ENCODE data around the gene GNAO1. TPM values are rescaled to one million over a fixed set of nuclear protein-coding genes. Genes with fewer than 3 reads are reported as not detected.

The GNAO1 gene
- total RNA-seq, 6 experiments from 2014 or later = 18.2 to 45.1 (median 21.5) TPM

- no peak for DNase-seq
- 32% methylated on average over 6 of the region's 6 CpGs for WGBS (ENCODE audit: insufficient coverage, low coverage, low lambda C conversion rate, missing lambda C conversion rate)
- peaks cover 0 to 19% (median 9%) of the 10 kb centered on the region in 4 donors for H3K4me1 ChIP-seq
- H3K4me3 ChIP-seq = no peak overlapping the region
- H3K27ac ChIP-seq = peak overlapping the region in 2 of 3 donors; percentile 37 to 50
- H3K27me3 ChIP-seq = no peaks in the 10 kb centered on the region
- no peaks in the 10 kb centered on the region for H3K9me3 ChIP-seq
- intact Hi-C loops (cut with DNase I) = no loop called here
- no peaks in the 10 kb centered on the region for H3K36me3 ChIP-seq
- peak; percentile 65 to 82 (median 76) for ATAC-seq
- TF ChIP-seq POLR2A (IDR thresholded peaks at IDR 0.05) = no peak
- TF ChIP-seq, protein P1, sequence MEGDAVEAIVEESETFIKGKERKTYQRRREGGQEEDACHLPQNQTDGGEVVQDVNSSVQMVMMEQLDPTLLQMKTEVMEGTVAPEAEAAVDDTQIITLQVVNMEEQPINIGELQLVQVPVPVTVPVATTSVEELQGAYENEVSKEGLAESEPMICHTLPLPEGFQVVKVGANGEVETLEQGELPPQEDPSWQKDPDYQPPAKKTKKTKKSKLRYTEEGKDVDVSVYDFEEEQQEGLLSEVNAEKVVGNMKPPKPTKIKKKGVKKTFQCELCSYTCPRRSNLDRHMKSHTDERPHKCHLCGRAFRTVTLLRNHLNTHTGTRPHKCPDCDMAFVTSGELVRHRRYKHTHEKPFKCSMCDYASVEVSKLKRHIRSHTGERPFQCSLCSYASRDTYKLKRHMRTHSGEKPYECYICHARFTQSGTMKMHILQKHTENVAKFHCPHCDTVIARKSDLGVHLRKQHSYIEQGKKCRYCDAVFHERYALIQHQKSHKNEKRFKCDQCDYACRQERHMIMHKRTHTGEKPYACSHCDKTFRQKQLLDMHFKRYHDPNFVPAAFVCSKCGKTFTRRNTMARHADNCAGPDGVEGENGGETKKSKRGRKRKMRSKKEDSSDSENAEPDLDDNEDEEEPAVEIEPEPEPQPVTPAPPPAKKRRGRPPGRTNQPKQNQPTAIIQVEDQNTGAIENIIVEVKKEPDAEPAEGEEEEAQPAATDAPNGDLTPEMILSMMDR (IDR thresholded peaks at IDR 0.05) = no peak
Measured at GRCh38 chr16:56212144-56212543, 20.9 kb downstream of the GNAO1 start.

DNA sequence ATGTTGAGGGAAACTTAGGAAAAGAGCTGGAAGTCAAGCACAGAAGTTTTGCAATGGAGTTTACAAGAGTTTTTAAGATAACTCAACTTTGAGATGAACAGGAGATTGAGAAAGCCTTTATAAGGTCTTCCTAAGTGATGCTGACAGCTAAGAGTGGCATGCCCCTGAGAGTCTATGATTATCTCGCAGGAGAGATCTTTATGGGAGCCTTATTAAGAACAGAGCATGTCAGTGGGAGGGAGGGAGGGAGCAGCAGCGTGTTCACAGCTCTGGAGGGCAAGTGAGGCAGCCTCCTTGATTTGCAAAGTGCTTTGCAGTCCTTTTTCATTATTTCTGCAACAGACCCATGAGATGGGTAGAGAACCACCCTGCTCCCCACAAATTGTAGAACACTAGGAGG is 30.7 kb downstream of the GNAO1 start:
- 89% methylated on average over 1 of the region's 2 CpGs for WGBS (ENCODE audit: insufficient coverage, low coverage, low lambda C conversion rate, missing lambda C conversion rate)

GRCh38 chr16:56222474-56222997 is 31.2 kb downstream of the GNAO1 start:
- no peak overlapping the region for H3K4me3 ChIP-seq
- ATAC-seq = no peak
- TF ChIP-seq, protein P1 (IDR thresholded peaks at IDR 0.05) = no peak
- TF ChIP-seq POLR2A (IDR thresholded peaks at IDR 0.05) = no peak
- H3K4me1 ChIP-seq = peaks cover 0 to 29% (median 12%) of the 10 kb centered on the region in 4 donors
- DNase-seq = no peak
- no peak overlapping the region for H3K27ac ChIP-seq
- H3K36me3 ChIP-seq = no peaks in the 10 kb centered on the region
- H3K27me3 ChIP-seq = no peaks in the 10 kb centered on the region
- intact Hi-C loops (cut with DNase I) = no loop called here
- WGBS (ENCODE audit: insufficient coverage, low coverage, low lambda C conversion rate, missing lambda C conversion rate) = no CpG with 5 or more reads among the region's 10 CpGs
- no peaks in the 10 kb centered on the region for H3K9me3 ChIP-seq

More for the DNA sequence above, 30.7 kb downstream of the GNAO1 start:
- intact Hi-C loops (cut with DNase I) = no loop called here
- no peaks in the 10 kb centered on the region for H3K36me3 ChIP-seq
- DNase-seq (no peak), ATAC-seq (no peak)
- no peak overlapping the region for H3K4me3 ChIP-seq
- H3K4me1 ChIP-seq = peaks cover 0 to 29% (median 12%) of the 10 kb centered on the region in 4 donors
- TF ChIP-seq, protein P1 (IDR thresholded peaks at IDR 0.05) = no peak
- TF ChIP-seq POLR2A (IDR thresholded peaks at IDR 0.05) = no peak
- no peaks in the 10 kb centered on the region for H3K9me3 ChIP-seq
- no peak overlapping the region for H3K27ac ChIP-seq
- H3K27me3 ChIP-seq = no peaks in the 10 kb centered on the region

DNA sequence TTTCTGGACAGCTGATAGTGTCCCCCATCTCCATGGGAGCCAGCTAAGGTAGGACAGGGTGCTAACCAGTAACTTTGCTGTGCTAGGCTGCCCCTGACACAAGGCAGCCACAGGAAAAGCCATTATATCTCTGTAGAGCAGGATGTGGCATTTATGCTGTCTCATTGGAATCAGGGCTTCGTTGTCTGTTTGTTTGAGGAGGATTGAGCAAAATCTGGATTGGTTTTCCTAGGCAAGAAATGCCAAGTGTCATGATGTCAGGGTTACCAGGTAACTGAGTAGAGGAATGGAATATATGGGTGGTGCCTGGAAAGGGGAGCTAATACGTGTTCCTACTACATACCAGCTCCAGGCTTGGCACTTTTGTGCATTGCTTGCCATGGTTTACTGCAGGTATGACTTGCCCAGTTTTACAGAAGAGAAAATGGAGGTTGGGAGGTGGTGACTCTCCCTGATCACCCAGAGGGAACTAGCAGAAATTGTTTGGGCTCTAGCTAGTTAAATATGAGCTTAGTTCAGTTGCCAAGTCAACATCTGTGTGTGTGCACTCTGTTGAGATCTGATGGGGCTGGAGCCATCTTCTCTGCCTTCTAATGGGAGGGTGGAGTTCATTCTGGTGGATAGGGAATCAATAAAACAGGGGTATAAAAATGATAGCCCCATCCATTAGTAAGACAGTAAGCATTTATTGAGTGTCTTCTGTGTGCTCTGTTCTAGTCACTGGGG is 33.9 kb downstream of the GNAO1 start:
- peak; percentile 44 for TF ChIP-seq POLR2A (IDR thresholded peaks at IDR 0.05)
- TF ChIP-seq, protein P1 (IDR thresholded peaks at IDR 0.05) = no peak
- intact Hi-C loops (cut with DNase I) = no loop called here
- peak in 1 of 3 donors; percentile 65 for DNase-seq
- no peak overlapping the region for H3K4me3 ChIP-seq
- no peaks in the 10 kb centered on the region for H3K27me3 ChIP-seq
- WGBS (ENCODE audit: insufficient coverage, low coverage, low lambda C conversion rate, missing lambda C conversion rate) = 30% methylated on average over 2 of the region's 2 CpGs
- H3K9me3 ChIP-seq = no peaks in the 10 kb centered on the region
- H3K27ac ChIP-seq = peak overlapping the region in 2 of 3 donors; percentile 59 to 79
- peak; percentile 75 to 89 (median 87) for ATAC-seq
- H3K4me1 ChIP-seq = peaks cover 0 to 29% (median 12%) of the 10 kb centered on the region in 4 donors
- H3K36me3 ChIP-seq = no peaks in the 10 kb centered on the region
